ENCODE results near the gene ATOH7.

Gene ATOH7

GRCh38 chr10:68269562-68270290 is 37.8 kb upstream of the ATOH7 start:
- TF ChIP-seq CTCF (conservative IDR thresholded peaks at IDR 0.05) (no peak), ZFX (IDR thresholded peaks at IDR 0.05) (no peak)

GRCh38 chr10:68261132-68261856 is 29.4 kb upstream of the ATOH7 start:
- no peak for TF ChIP-seq ZFX (IDR thresholded peaks at IDR 0.05)
- TF ChIP-seq CTCF (conservative IDR thresholded peaks at IDR 0.05) = no peak
- H3K27ac ChIP-seq = no peak overlapping the region

More at GRCh38 chr10:68269562-68270290, 37.8 kb upstream of the ATOH7 start:
- H3K27ac ChIP-seq = no peak overlapping the region

- TF ChIP-seq CTCF (conservative IDR thresholded peaks at IDR 0.05) (no peak), ZFX (IDR thresholded peaks at IDR 0.05) (no peak)
- no peak overlapping the region for H3K27ac ChIP-seq
Observed at GRCh38 chr10:68253346-68253745, 21.4 kb upstream of the ATOH7 start.

- TF ChIP-seq CTCF (conservative IDR thresholded peaks at IDR 0.05) (no peak), ZFX (IDR thresholded peaks at IDR 0.05) (no peak)
- no peak overlapping the region for H3K27ac ChIP-seq
Observed at GRCh38 chr10:68251625-68252495, 19.9 kb upstream of the ATOH7 start.

- H3K27ac ChIP-seq = no peak overlapping the region
- TF ChIP-seq CTCF (conservative IDR thresholded peaks at IDR 0.05) = no peak
- no peak for TF ChIP-seq ZFX (IDR thresholded peaks at IDR 0.05)
Observed at GRCh38 chr10:68251151-68251550, 19.2 kb upstream of the ATOH7 start.

- no peak for TF ChIP-seq ZFX (IDR thresholded peaks at IDR 0.05)
- TF ChIP-seq CTCF (conservative IDR thresholded peaks at IDR 0.05) = no peak
- H3K27ac ChIP-seq = no peak overlapping the region
Observed at GRCh38 chr10:68249297-68249696, 17.4 kb upstream of the ATOH7 start.

Data from C4-2B (cell line).